ENCODE results near the gene FBXL17.

GRCh38 chr5:107945061-107945460 lies 436.8 kb downstream of the FBXL17 start:
- no peak for TF ChIP-seq TBP (CRISPR knock-in tag; IDR thresholded peaks at IDR 0.05)
- TF ChIP-seq ATF7-NPFF (CRISPR knock-in tag; IDR thresholded peaks at IDR 0.05; ENCODE audit: low read depth) = no peak
- no peak for TF ChIP-seq ZFP41 (CRISPR knock-in tag; IDR thresholded peaks at IDR 0.05; ENCODE audit: borderline replicate concordance)
- TF ChIP-seq, protein P1, sequence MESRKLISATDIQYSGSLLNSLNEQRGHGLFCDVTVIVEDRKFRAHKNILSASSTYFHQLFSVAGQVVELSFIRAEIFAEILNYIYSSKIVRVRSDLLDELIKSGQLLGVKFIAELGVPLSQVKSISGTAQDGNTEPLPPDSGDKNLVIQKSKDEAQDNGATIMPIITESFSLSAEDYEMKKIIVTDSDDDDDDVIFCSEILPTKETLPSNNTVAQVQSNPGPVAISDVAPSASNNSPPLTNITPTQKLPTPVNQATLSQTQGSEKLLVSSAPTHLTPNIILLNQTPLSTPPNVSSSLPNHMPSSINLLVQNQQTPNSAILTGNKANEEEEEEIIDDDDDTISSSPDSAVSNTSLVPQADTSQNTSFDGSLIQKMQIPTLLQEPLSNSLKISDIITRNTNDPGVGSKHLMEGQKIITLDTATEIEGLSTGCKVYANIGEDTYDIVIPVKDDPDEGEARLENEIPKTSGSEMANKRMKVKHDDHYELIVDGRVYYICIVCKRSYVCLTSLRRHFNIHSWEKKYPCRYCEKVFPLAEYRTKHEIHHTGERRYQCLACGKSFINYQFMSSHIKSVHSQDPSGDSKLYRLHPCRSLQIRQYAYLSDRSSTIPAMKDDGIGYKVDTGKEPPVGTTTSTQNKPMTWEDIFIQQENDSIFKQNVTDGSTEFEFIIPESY (CRISPR knock-in tag; IDR thresholded peaks at IDR 0.05) = no peak
- TF ChIP-seq ZNF333 (CRISPR knock-in tag; IDR thresholded peaks at IDR 0.05; ENCODE audit: borderline replicate concordance) = no peak
- no peak for TF ChIP-seq CTCF (CRISPR knock-in tag; IDR thresholded peaks at IDR 0.05)
- TF ChIP-seq HCFC1 (IDR thresholded peaks at IDR 0.05; ENCODE audit: low read depth, low read length) = no peak
- TF ChIP-seq MTF1 (CRISPR knock-in tag; IDR thresholded peaks at IDR 0.05) = no peak
- TF ChIP-seq SUZ12 (IDR thresholded peaks at IDR 0.05; ENCODE audit: low read depth, low read length) = no peak
- TF ChIP-seq SMC3 (IDR thresholded peaks at IDR 0.05; ENCODE audit: low read length) = no peak
